Stimulated activated CD4-positive, alpha-beta T cell treated with anti-CD3 and anti-CD28 coated beads, Interleukin-4, amount 100 ng/mL, for 4 hours (primary cell): ENCODE data around the gene GJB6.
"Not testable (repeated sequence)": the region's sequence is repeated elsewhere in the genome, so short reads cannot be mapped to it uniquely, and the experiment has no call there.

ENCODE experiments used
- DNase-seq, 2 experiments: peaks; one replicate each; pipeline ENCODE4 v3.0.0-alpha.2; 2020

Gene GJB6

DNA sequence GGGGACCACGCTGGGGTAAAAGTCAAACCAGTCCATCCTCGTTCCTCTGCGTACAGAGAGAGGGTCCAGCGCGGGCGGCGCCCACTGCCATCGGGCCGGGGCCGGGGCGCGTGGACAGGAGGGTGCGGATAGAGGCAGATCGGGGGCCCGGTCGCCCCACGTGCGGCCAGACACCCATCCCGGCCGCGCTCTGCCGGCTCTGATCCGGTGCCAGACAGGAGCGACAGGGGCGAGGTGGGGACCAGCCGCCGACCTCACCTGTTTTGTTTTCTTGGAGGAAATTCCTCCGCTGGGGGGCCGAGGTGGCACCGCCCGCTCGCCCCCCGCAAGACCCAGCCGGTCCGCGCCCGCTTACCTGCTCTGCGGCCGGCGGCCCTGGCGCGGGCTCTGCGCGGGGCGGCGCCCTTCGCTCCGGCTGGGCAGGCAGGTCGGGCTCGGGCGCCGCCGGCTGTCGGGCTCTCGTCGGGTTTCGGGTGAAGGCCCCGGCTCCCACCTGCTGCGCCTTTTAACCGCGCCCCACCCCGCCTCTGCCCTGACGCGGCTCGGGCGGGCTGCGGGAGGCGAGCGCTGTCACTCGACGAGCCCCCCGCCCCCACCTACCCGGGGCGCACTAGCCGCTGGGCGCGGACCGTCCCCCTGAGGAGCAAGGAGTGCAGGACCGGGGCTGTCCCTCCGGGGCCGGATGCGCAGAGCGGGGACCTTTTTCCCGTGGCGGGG, at the start of gene GJB6:
Gene GJB6 (minus strand): TSS at position 481 of the 717 bp plus-strand sequence. CDS start 8,839 bp downstream, outside the sequence.
- DNase-seq, result peak; percentile 26 to 37

GRCh38 chr13:20276901-20277300, 44.8 kb upstream of the GJB6 start:
- not testable (repeated sequence) for DNase-seq

- DNase-seq, result no peak
Measured at GRCh38 chr13:20274466-20274865, 42.3 kb upstream of the GJB6 start.

- DNase-seq, result no peak
Measured at GRCh38 chr13:20272588-20273171, 40.6 kb upstream of the GJB6 start.

DNA sequence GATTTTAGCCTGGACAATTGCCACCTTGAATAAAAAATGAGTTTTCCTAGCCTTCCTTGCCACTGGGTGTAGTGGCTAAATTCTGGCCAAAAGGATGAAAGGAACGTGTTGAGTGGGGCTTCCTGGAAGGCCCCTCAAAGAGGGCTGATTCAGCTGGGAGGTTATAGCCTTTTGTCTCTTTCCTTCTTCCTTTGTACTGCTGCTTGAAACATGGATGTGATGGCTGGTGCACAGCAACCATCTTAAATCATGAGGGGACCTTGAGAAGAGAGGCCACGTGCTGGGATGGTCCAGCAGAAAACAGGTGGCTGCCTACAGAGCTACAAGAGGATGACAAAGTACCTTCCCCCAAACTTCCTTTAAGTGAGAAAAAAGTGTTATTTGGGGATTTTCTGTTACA, 40.0 kb upstream of the GJB6 start:
- no peak for DNase-seq

DNA sequence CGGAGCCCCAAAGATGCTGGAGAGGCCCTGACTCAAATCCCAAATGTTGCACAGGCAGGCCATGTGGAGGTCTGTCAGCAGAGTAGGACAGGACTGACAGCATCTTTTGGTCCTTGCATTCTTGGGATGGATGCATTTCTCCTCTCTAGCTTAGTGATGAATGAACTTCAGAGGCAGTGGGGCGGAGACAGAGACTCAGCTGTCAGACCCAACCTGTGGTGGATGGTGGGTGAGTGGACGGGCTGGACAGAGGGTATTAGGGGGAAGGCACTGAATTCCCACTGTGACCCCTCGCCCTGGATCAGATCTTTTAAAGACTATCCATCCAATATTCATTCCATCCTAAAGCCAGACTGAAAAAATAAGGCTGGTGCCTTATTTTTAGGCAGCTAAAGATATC, 39.3 kb upstream of the GJB6 start:
- no peak for DNase-seq

DNA sequence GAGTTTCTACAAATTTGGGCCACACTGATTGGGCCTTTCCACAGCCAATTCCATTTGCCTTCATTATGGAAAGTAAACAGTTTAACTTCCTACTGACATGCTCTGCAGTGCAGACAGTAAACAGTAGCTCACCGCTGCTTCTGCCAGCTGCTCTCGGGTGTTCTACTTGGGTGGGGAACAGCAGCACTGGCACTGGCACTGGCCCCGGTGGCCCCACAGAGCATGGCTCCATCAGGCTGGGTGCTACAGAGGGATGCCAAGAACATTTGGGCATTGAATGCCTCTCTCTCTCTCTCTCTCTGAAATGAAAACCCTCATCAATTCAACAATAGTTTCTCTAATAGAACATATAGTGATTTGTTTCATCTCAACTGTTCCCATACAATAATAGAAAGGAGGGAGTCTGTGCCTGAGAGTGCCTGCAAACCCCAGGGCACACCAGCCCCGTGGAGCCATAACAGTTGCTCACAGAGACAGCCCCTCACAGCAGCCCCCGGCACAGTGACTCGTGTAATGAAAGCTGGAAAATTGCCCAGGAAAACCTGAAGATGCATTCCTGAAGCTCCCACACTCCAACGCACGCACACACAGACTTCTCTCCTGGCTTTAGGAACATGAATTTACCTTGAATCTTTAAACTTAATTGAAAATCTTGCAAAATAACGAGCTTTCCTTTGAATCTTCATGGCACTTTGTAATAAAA, 38.2 kb upstream of the GJB6 start:
- DNase-seq, result no peak

GRCh38 chr13:20264271-20265018, 32.3 kb upstream of the GJB6 start:
- DNase-seq, result no peak

GRCh38 chr13:20263393-20264044, 31.4 kb upstream of the GJB6 start:
- DNase-seq, result no peak

DNA sequence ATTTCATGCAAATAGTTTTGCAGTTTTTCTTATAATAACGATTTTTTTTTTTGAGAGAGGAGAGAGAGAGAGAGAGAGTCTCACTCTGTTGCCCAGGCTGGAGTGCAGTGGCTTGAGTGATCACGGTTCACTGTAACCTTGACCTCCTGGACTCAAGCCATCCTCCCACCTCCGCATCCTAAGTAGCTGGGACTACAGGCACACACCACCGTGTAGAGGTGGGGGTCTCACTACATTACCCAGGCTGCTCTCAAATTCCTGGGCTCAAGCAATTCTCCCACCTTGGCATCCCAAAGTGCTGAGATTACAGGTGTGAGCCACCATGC, 26.8 kb upstream of the GJB6 start:
- DNase-seq, result no peak

- no peak for DNase-seq
Measured at GRCh38 chr13:20258208-20258962, 26.3 kb upstream of the GJB6 start.

DNA sequence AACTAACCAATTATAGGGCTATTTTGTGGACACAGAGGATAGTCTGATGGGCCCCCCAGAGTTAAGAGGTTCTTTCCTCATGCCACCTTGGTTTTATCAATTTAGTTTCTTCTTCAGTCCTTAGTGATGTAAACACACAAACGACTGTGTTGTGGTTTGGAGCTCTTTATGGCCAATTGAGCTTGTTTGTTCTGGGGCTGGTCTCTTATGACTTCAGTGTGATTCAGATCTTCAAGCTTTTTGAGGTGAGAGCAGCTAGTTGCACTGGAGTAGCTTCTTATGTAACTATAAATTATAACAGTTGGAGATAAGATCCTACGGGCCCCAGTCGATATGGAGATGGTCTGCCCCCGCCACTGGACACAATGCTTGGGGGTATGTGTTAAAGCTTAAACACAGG, 22.0 kb upstream of the GJB6 start:
- DNase-seq, result no peak

- no peak for DNase-seq
Measured at GRCh38 chr13:20249913-20250312, 17.8 kb upstream of the GJB6 start.

- DNase-seq, result no peak
Measured at GRCh38 chr13:20247963-20248362, 15.8 kb upstream of the GJB6 start.

DNA sequence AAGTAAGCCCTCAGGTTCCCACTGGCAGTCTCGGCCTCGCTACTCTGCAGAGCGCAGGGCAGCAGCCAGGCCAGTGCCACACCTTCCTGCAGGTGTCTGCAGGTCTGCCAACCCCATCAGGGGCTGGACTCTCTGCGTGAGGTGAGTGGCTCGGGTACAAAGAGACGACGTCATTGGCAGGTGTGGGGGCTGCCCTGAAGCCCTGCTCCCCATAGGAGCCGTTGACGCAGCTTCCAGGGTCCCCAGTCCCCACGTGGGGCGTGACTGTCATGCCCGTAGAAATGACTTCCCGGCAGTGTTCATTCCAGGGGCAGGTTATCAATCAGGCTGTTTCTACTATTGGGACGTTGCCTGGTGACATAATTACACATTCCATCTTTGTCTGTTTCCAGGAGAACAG, 15.3 kb upstream of the GJB6 start:
- DNase-seq, result no peak

DNA sequence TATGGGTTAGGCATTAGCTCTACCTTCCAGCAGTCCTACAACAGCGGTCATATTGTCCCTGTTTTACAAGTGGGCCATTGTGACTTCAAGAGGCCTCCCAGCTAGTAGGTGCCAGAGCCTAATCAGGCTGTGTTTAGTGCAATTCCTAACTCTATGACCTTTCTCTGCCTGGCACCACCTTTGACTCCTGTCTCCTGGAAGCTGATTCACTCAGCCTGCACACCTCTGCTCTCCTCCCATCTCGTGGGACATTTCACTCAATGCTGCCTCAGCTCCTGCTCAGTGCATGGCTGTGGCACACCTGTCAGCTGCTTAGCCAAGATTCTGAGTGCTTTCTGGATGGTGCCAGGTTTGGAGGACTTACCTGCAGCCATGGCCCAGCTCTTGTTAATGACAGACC, 9.5 kb upstream of the GJB6 start:
- no peak for DNase-seq

DNA sequence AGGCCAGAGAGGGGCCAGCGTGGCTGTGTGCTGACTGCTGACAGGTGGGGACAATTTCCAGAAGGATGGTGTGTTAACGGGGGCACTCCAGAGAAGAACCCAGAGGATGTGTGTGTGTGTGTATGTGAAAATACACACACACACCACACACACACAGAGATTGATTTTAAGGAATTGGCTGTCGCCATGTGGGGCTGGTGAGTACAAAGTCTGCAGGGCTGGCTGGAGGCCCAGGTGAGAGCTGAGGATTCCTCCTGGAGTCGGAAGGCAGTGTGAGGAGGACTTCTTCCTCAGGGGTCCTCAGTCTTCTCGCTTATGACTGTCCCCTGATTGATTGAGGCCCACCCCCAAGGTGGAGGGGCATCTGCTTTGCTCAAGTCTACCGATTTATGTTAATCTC, 7.6 kb upstream of the GJB6 start:
- DNase-seq, result no peak

GRCh38 chr13:20232556-20233277, 598 bp upstream of the GJB6 start:
- no peak for DNase-seq

- DNase-seq, result peak; percentile 3 to 5
Measured at GRCh38 chr13:20230913-20231838, 943 bp downstream of the GJB6 start.

- DNase-seq, result no peak
Measured at GRCh38 chr13:20227730-20228129, 4.4 kb downstream of the GJB6 start.
